Right lobe of liver (tissue), 4 donors: ENCODE results near the gene DMBX1.

Experiments used
- CTCF ChIP-seq, 4 donors: fragments of 200-600 bp in 3 of 4; fragments of 450-650 bp in 1 of 4; IDR thresholded peaks; one replicate each; pipeline versions ENCODE4 v1.5.1 to v1.8.0; 2016 to 2022; ENCODE audit warnings: antibody characterized with exemption in 4 of 4, mild to moderate bottlenecking in 2 of 4
- POLR2A ChIP-seq: fragments of 450-650 bp; IDR thresholded peaks from one replicate; pipeline ENCODE4 v1.6.1; 2017; ENCODE audit warnings: antibody characterized with exemption, mild to moderate bottlenecking
- donor health status: DM: no; HTN: no; CAD: no.
- donor health status: DM: no; HTN: no; CAD: no.
- donor health status: DM: no; HTN: yes; CAD: no.

- TF ChIP-seq CTCF (IDR thresholded peaks at IDR 0.05) (no peak), POLR2A (no peak)
These were observed 32.5 kb upstream of the DMBX1 start for GRCh38 chr1:46457178-46457577.
